Activated B cell treated with CpG ODN at 0.5 μM for 24 hours (primary cell): ENCODE data around the gene PTPRO. TPM values are rescaled to one million over a fixed set of nuclear protein-coding genes. Genes with fewer than 3 reads are reported as not detected.

Experiments
- ATAC-seq: fragments of 200-7000 bp; cut with Tn5 transposase; one replicate; pipeline ENCODE4 v1.10.0; 2021; ENCODE audit warnings: low read depth, mild to moderate bottlenecking, moderate library complexity
- CTCF ChIA-PET: fragments of 350-600 bp; sonication (Branson Sonifier 250); formaldehyde crosslinking; loops from one replicate; lab custom pipeline; 2021; ENCODE audit warnings: antibody characterized with exemption; lab: Charles Lee
- POLR2A ChIA-PET: fragments of 350-600 bp; sonication (Branson Sonifier 250); formaldehyde crosslinking; loops from one replicate; lab custom pipeline; 2021; ENCODE audit warnings: antibody characterized with exemption; lab: Charles Lee
- DNase-seq: peaks from one replicate; pipeline ENCODE4 v3.0.0; 2022
- H3K27ac Mint-ChIP-seq: one replicate; pipeline ENCODE4 v1.8.0; 2020; ENCODE audit warnings: mixed read lengths
- H3K27me3 Mint-ChIP-seq: one replicate; pipeline ENCODE4 v1.8.0; 2021; ENCODE audit warnings: mixed read lengths
- H3K36me3 Mint-ChIP-seq: one replicate; pipeline ENCODE4 v1.8.0; 2021; ENCODE audit warnings: low read depth, mixed read lengths
- H3K4me1 Mint-ChIP-seq: one replicate; pipeline ENCODE4 v1.8.0; 2021; ENCODE audit warnings: mixed read lengths
- H3K4me3 Mint-ChIP-seq: one replicate; pipeline ENCODE4 v1.8.0; 2020; ENCODE audit warnings: mild to moderate bottlenecking, mixed read lengths
- H3K9me3 Mint-ChIP-seq: one replicate; pipeline ENCODE4 v1.8.0; 2020; ENCODE audit warnings: mixed read lengths
- intact Hi-C: fragments of 100-400 bp; cut with micrococcal nuclease; formaldehyde crosslinking; loops from one replicate; pipeline ENCODE4 v1.15.1; 2024
- total RNA-seq: library from RNA; stranded (reverse); gene quantifications from 2 replicates; pipeline ENCODE4 v1.2.3, GENCODE V29; 2022
- TF ChIP-seq, protein P1 (sequence below): fragments of 200-600 bp; IDR thresholded peaks from one replicate; pipeline ENCODE4 v1.8.0; 2022; ENCODE audit warnings: antibody characterized with exemption, mild to moderate bottlenecking

PTPRO gene
- total RNA-seq, 1 donor from 2014 or later, result 23.9 TPM

DNA sequence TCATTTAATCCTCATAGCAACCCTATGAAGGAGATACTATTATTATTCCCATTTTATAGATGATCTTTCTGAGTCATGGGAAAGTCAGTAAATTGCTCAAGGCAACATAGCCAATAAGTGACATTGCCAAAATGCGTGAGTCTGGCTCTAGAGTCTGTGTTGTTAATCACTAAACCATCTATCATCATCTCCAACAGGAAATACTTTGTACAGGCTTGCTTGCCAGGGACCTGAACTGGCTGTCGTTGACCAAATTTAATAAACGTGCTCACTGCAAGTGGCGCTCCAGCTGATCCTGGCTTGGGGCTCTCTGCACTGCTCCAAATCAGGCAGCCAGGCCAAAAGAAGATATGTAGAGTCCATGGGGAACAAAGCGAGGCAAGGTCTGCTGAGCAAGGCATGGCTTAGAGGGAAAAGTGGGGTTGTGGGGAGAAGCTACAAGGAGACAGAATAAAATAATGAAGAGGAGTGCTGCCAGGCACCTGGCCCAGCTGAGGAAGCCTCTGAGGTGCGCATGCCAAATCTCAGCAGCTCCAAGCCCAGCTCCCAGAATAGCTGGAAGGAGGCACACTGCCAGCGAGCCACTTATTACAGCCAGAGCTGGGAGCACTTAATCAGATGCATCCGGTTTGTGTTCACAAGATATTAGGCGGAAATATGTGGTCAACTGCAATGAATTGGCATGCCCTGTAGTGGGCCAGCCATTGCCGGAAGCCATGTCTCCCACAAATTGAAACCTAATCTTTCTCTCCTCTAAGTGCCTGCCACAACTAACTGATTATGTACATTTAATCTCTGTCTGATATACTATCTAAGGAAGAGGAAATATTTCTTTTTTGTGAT, 43.3 kb upstream of the PTPRO start:
- H3K4me1 Mint-ChIP-seq, result no peaks in the 10 kb centered on the region
- CTCF ChIA-PET, result interaction anchor here (0.9 kb wide), 1 partner anchor 10 kb away, joined by 3 read pairs; no protein-coding TSS in a partner anchor
- DNase-seq, result no peak
- no peak overlapping the region for H3K4me3 Mint-ChIP-seq
- intact Hi-C loops, result no loop called here
- H3K27ac Mint-ChIP-seq, result no peak overlapping the region
- no peaks in the 10 kb centered on the region for H3K36me3 Mint-ChIP-seq
- no peak for ATAC-seq
- POLR2A ChIA-PET, result no interaction called here
- TF ChIP-seq, protein P1, sequence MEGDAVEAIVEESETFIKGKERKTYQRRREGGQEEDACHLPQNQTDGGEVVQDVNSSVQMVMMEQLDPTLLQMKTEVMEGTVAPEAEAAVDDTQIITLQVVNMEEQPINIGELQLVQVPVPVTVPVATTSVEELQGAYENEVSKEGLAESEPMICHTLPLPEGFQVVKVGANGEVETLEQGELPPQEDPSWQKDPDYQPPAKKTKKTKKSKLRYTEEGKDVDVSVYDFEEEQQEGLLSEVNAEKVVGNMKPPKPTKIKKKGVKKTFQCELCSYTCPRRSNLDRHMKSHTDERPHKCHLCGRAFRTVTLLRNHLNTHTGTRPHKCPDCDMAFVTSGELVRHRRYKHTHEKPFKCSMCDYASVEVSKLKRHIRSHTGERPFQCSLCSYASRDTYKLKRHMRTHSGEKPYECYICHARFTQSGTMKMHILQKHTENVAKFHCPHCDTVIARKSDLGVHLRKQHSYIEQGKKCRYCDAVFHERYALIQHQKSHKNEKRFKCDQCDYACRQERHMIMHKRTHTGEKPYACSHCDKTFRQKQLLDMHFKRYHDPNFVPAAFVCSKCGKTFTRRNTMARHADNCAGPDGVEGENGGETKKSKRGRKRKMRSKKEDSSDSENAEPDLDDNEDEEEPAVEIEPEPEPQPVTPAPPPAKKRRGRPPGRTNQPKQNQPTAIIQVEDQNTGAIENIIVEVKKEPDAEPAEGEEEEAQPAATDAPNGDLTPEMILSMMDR, result no peak
- H3K27me3 Mint-ChIP-seq, result peaks cover 6% of the 10 kb centered on the region
- no peaks in the 10 kb centered on the region for H3K9me3 Mint-ChIP-seq

DNA sequence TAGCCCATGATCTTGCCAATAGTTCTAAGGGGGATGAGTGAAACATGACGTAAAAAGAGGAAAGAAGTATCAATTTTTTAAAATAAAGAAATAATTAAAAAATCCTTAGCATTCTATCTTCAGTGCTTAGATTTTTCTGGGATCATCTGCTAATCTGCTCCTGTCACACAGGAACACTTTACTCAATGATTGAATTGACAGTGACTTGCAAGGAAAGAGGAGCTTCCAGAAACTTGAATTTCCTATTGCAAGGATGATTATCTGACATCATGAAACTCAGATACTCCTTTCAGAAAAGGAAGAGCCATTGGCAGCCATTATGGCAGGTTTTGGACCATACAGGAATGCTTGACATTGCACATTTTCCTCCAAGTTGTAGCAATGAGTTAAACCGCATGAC, 41.4 kb upstream of the PTPRO start:
- POLR2A ChIA-PET, result no interaction called here
- H3K9me3 Mint-ChIP-seq, result no peaks in the 10 kb centered on the region
- H3K27ac Mint-ChIP-seq, result no peak overlapping the region

DNA sequence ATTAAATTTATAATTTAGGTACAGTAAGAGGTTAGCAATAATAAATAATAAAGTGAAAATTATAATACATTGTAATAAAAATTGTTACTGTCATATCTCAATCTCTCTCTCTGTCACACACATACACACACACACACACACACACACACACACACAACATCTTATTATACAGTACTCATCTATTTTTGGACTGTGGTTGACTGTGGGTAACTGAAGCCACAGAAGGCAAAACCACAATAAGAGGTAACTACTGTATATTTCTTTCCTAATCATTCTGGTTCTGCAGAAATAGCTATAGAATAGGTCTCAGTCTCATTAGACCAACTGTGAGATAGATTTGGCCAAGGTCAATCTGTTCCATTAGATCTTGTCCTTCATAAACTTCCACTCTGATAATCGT, 33.1 kb upstream of the PTPRO start:
- Mint-ChIP-seq H3K27me3 (peaks cover 4% of the 10 kb centered on the region), H3K4me1 (peaks cover 4% of the 10 kb centered on the region), H3K36me3 (no peaks in the 10 kb centered on the region), H3K9me3 (no peaks in the 10 kb centered on the region), H3K4me3 (no peak overlapping the region), H3K27ac (no peak overlapping the region)
- TF ChIP-seq, protein P1, result no peak
- no peak for DNase-seq
- intact Hi-C loops, result no loop called here
- ChIA-PET POLR2A (no interaction called here), CTCF (no interaction called here)
- no peak for ATAC-seq

More for the DNA sequence above, 41.4 kb upstream of the PTPRO start:
- ATAC-seq (no peak), DNase-seq (no peak)
- H3K27me3 Mint-ChIP-seq, result peaks cover 11% of the 10 kb centered on the region
- CTCF ChIA-PET, result interaction anchor here (1.6 kb wide), 1 partner anchor 49 kb away, joined by 3 read pairs; no protein-coding TSS in a partner anchor
- no peaks in the 10 kb centered on the region for H3K36me3 Mint-ChIP-seq
- H3K4me1 Mint-ChIP-seq, result no peaks in the 10 kb centered on the region
- no peak overlapping the region for H3K4me3 Mint-ChIP-seq
- intact Hi-C loops, result no loop called here
- TF ChIP-seq, protein P1, result no peak

DNA sequence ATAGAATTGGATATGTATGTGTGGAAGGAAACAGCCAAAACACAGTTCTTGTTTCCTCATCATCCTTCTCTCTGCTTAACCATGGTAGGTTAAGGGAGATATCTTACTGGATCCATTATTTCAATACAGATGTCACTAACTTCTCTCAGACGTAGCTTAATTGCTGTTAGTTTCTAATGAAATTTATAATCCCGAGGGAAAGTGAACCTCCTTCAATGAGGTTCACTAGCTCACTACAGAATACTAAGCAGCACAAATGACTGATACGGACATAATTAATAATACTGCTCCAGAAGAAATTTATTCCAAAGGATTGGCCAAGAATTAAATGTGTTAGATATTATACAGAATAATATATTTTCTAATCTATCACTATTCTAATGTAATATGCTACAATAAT, 28.6 kb upstream of the PTPRO start:
- H3K36me3 Mint-ChIP-seq, result no peaks in the 10 kb centered on the region
- peaks cover 4% of the 10 kb centered on the region for H3K4me1 Mint-ChIP-seq

DNA sequence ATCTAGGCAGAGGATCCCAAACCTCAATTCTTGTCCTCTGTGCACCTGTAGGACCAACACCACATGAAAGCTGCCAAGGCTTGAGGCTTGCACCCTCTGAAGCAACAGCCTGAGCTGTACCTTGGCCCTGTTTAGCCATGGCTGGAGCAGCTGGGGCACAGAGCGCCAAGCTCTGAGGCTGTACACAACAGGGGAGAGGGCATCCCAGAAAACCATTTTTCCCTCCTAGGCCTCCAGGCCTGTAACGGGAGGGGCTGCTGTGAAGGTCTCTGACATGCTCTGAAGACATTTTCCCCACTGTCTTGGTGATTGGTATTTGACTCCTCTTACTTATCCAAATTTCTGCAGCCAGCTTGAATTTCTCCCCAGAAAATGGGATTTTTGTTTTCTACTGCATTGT, 22.4 kb upstream of the PTPRO start:
- no peak overlapping the region for H3K27ac Mint-ChIP-seq
- peaks cover 2% of the 10 kb centered on the region for H3K27me3 Mint-ChIP-seq
- ATAC-seq (no peak), DNase-seq (no peak)
- H3K9me3 Mint-ChIP-seq, result peaks cover 19% of the 10 kb centered on the region
- no peaks in the 10 kb centered on the region for H3K36me3 Mint-ChIP-seq
- H3K4me3 Mint-ChIP-seq, result no peak overlapping the region
- intact Hi-C loops, result no loop called here
- ChIA-PET CTCF (no interaction called here), POLR2A (no interaction called here)
- H3K4me1 Mint-ChIP-seq, result no peaks in the 10 kb centered on the region
- TF ChIP-seq, protein P1, result no peak

More for the DNA sequence above, 28.6 kb upstream of the PTPRO start:
- ChIA-PET CTCF (no interaction called here), POLR2A (no interaction called here)
- Mint-ChIP-seq H3K27ac (no peak overlapping the region), H3K4me3 (no peak overlapping the region), H3K27me3 (no peaks in the 10 kb centered on the region), H3K9me3 (no peaks in the 10 kb centered on the region)
- TF ChIP-seq, protein P1, result no peak
- ATAC-seq (no peak), DNase-seq (no peak)
- intact Hi-C loops, result no loop called here
